Measurements from ENCODE around the gene CPS1.

The CPS1 gene

GRCh38 chr2:210544831-210545230, 11.6 kb upstream of the CPS1 start:
- in situ Hi-C loops (cut with MboI; ENCODE audit: low sequenced_read_pairs): no loop called here

GRCh38 chr2:210546424-210547208, 9.8 kb upstream of the CPS1 start:
- in situ Hi-C loops (cut with MboI; ENCODE audit: low sequenced_read_pairs): no loop called here

- in situ Hi-C loops (cut with MboI; ENCODE audit: low sequenced_read_pairs): no loop called here
These were observed 8.4 kb upstream of the CPS1 start for GRCh38 chr2:210548031-210548430.

- in situ Hi-C loops (cut with MboI; ENCODE audit: low sequenced_read_pairs): no loop called here
These were observed 7.5 kb upstream of the CPS1 start for GRCh38 chr2:210548878-210549384.

GRCh38 chr2:210551001-210551400, 5.4 kb upstream of the CPS1 start:
- in situ Hi-C loops (cut with MboI; ENCODE audit: low sequenced_read_pairs): no loop called here

GRCh38 chr2:210553373-210553772, 3.0 kb upstream of the CPS1 start:
- in situ Hi-C loops (cut with MboI; ENCODE audit: low sequenced_read_pairs): no loop called here

- in situ Hi-C loops (cut with MboI; ENCODE audit: low sequenced_read_pairs): no loop called here
These were observed 844 bp upstream of the CPS1 start for GRCh38 chr2:210555555-210555954.

- in situ Hi-C loops (cut with MboI; ENCODE audit: low sequenced_read_pairs): no loop called here
These were observed 1.3 kb downstream of the CPS1 start for GRCh38 chr2:210557721-210558120.

- in situ Hi-C loops (cut with MboI; ENCODE audit: low sequenced_read_pairs): no loop called here
These were observed 2.3 kb downstream of the CPS1 start for GRCh38 chr2:210558708-210559107.

GRCh38 chr2:210559182-210559581, 2.8 kb downstream of the CPS1 start:
- in situ Hi-C loops (cut with MboI; ENCODE audit: low sequenced_read_pairs): no loop called here

- in situ Hi-C loops (cut with MboI; ENCODE audit: low sequenced_read_pairs): no loop called here
These were observed 5.1 kb downstream of the CPS1 start for GRCh38 chr2:210561475-210561874.

- in situ Hi-C loops (cut with MboI; ENCODE audit: low sequenced_read_pairs): no loop called here
These were observed 5.7 kb downstream of the CPS1 start for GRCh38 chr2:210562091-210562490.

- in situ Hi-C loops (cut with MboI; ENCODE audit: low sequenced_read_pairs): no loop called here
These were observed 6.2 kb downstream of the CPS1 start for GRCh38 chr2:210562502-210563080.

- in situ Hi-C loops (cut with MboI; ENCODE audit: low sequenced_read_pairs): no loop called here
These were observed 10.9 kb downstream of the CPS1 start for GRCh38 chr2:210567279-210567678.

GRCh38 chr2:210568108-210568507, 11.7 kb downstream of the CPS1 start:
- in situ Hi-C loops (cut with MboI; ENCODE audit: low sequenced_read_pairs): no loop called here

GRCh38 chr2:210577263-210578071, 21.1 kb downstream of the CPS1 start:
- in situ Hi-C loops (cut with MboI; ENCODE audit: low sequenced_read_pairs): no loop called here

GRCh38 chr2:210584834-210585233, 28.4 kb downstream of the CPS1 start:
- in situ Hi-C loops (cut with MboI; ENCODE audit: low sequenced_read_pairs): no loop called here

- in situ Hi-C loops (cut with MboI; ENCODE audit: low sequenced_read_pairs): no loop called here
These were observed 30.0 kb downstream of the CPS1 start for GRCh38 chr2:210586381-210586780.

GRCh38 chr2:210591663-210592062, 35.3 kb downstream of the CPS1 start:
- in situ Hi-C loops (cut with MboI; ENCODE audit: low sequenced_read_pairs): no loop called here

- in situ Hi-C loops (cut with MboI; ENCODE audit: low sequenced_read_pairs): no loop called here
These were observed 36.3 kb downstream of the CPS1 start for GRCh38 chr2:210592726-210593125.

GRCh38 chr2:210593166-210593565, 36.8 kb downstream of the CPS1 start:
- in situ Hi-C loops (cut with MboI; ENCODE audit: low sequenced_read_pairs): no loop called here

GRCh38 chr2:210598219-210598618, 41.8 kb downstream of the CPS1 start:
- in situ Hi-C loops (cut with MboI; ENCODE audit: low sequenced_read_pairs): no loop called here

Data from HL-60/S4 (cell line).